Endodermal cell (in vitro differentiated cells): ENCODE data around the gene EHD4. TPM values are rescaled to one million over a fixed set of nuclear protein-coding genes. Genes with fewer than 3 reads are reported as not detected.

Experiments
- DNase-seq: peaks from one replicate; pipeline ENCODE4 v3.0.0-alpha.2; 2017
- H3K27ac ChIP-seq: 2 replicates; pipeline ENCODE4 v1.5.1; 2013; ENCODE audit warnings: mild to moderate bottlenecking, low read depth, low read length, moderate library complexity
- H3K27me3 ChIP-seq: 2 replicates; pipeline ENCODE4 v1.6.1; 2013; ENCODE audit warnings: mild to moderate bottlenecking, low read length, moderate library complexity; ENCODE audit not compliant: insufficient read depth, control insufficient read depth, poor library complexity, severe bottlenecking
- H3K36me3 ChIP-seq: 2 replicates; pipeline ENCODE4 v1.7.0; 2013; ENCODE audit warnings: mild to moderate bottlenecking, low read length, moderate library complexity; ENCODE audit not compliant: control insufficient read depth, insufficient read depth
- H3K4me1 ChIP-seq: one replicate; pipeline ENCODE4 v1.7.0; 2013; ENCODE audit warnings: low read length; ENCODE audit not compliant: control insufficient read depth, insufficient read depth
- H3K4me3 ChIP-seq: 2 replicates; pipeline ENCODE4 v1.5.1; 2013; ENCODE audit warnings: mild to moderate bottlenecking, low read length, moderate library complexity
- H3K9ac ChIP-seq: 2 replicates; pipeline ENCODE4 v1.6.1; 2013; ENCODE audit warnings: mild to moderate bottlenecking, low read length, moderate library complexity; ENCODE audit not compliant: poor library complexity, severe bottlenecking; ENCODE audit errors: extremely low read depth
- H3K9me3 ChIP-seq: 2 replicates; pipeline ENCODE4 v1.6.1; 2013; ENCODE audit warnings: mild to moderate bottlenecking, low read length, moderate library complexity; ENCODE audit not compliant: control insufficient read depth
- H3K27ac Mint-ChIP-seq: 2 replicates; pipeline ENCODE4 v1.8.0; 2020; ENCODE audit warnings: mixed read lengths
- H3K27me3 Mint-ChIP-seq: 2 replicates; pipeline ENCODE4 v1.8.0; 2021; ENCODE audit warnings: mild to moderate bottlenecking, mixed read lengths; ENCODE audit not compliant: insufficient read depth
- H3K36me3 Mint-ChIP-seq: 2 replicates; pipeline ENCODE4 v1.8.0; 2020; ENCODE audit warnings: low read depth, mixed read lengths
- H3K4me1 Mint-ChIP-seq: 2 replicates; pipeline ENCODE4 v1.8.0; 2020; ENCODE audit warnings: mixed read lengths
- H3K4me3 Mint-ChIP-seq: 2 replicates; pipeline ENCODE4 v1.8.0; 2020; ENCODE audit warnings: mild to moderate bottlenecking, moderate library complexity, mixed read lengths
- H3K9me3 Mint-ChIP-seq: 2 replicates; pipeline ENCODE4 v1.8.0; 2020; ENCODE audit warnings: mild to moderate bottlenecking, mixed read lengths
- CTCF ChIP-seq: fragments of 200-600 bp; sonication (generic); conservative IDR thresholded peaks from 2 replicates; pipeline ENCODE4 v1.5.0; 2021; ENCODE audit warnings: antibody characterized with exemption, mild to moderate bottlenecking
- WGBS, 2 experiments: methylation state at CpG; one replicate each; pipeline versions ENCODE4 v1.1.5 to v1.1.7; 2013; ENCODE audit warnings: missing lambda C conversion rate in 2 of 2, mixed read lengths in 1 of 2; ENCODE audit not compliant: insufficient coverage in 1 of 2, insufficient read length in 1 of 2; 5-methylcytosine and 5-hydroxymethylcytosine counted together
- total RNA-seq, 2 donors: library from RNA; stranded (reverse); fragmentation: NEBNext Ultra II Directional in 1 of 2; extraction: Animal tissue kit (Norgen Biotek cat#: 25700) in 1 of 2; gene quantifications; 2 replicates in 1 of 2; 3 replicates in 1 of 2; pipeline ENCODE4 v1.2.1, GENCODE V29; 2021

The EHD4 gene
- total RNA-seq, 2 donors from 2014 or later: 16.9 to 17.3 TPM

- Mint-ChIP-seq H3K4me1 (peaks cover 3% of the 10 kb centered on the region), H3K27ac (no peak overlapping the region), H3K36me3 (peaks cover 2% of the 10 kb centered on the region), H3K4me3 (no peak overlapping the region), H3K27me3 (peaks cover 1% of the 10 kb centered on the region), H3K9me3 (no peaks in the 10 kb centered on the region)
- no peak overlapping the region for H3K4me3 ChIP-seq
- no peak overlapping the region for H3K27ac ChIP-seq
- no peaks in the 10 kb centered on the region for H3K36me3 ChIP-seq
- DNase-seq: no peak
- no peaks in the 10 kb centered on the region for H3K4me1 ChIP-seq
- no peak for TF ChIP-seq CTCF
- no peak overlapping the region for H3K9ac ChIP-seq
- H3K9me3 ChIP-seq: no peaks in the 10 kb centered on the region
- WGBS, 2 experiments: 88 to 94% methylated on average over 8 to 10 of the region's 10 CpGs
- no peaks in the 10 kb centered on the region for H3K27me3 ChIP-seq
Measured at GRCh38 chr15:41853831-41854230, 118.5 kb downstream of the EHD4 start.

- Mint-ChIP-seq H3K9me3 (no peaks in the 10 kb centered on the region), H3K4me1 (peaks cover 3% of the 10 kb centered on the region), H3K27ac (no peak overlapping the region), H3K4me3 (no peak overlapping the region), H3K36me3 (peaks cover 8% of the 10 kb centered on the region), H3K27me3 (peaks cover 1% of the 10 kb centered on the region)
- Histone ChIP-seq H3K27ac (no peak overlapping the region), H3K27me3 (no peaks in the 10 kb centered on the region), H3K4me3 (no peak overlapping the region), H3K4me1 (no peaks in the 10 kb centered on the region), H3K9me3 (no peaks in the 10 kb centered on the region), H3K36me3 (no peaks in the 10 kb centered on the region), H3K9ac (no peak overlapping the region)
- DNase-seq: peak; percentile 71
- no peak for TF ChIP-seq CTCF
- 74 to 85% methylated on average over 3 to 17 of the region's 17 CpGs for WGBS, 2 experiments
Measured at GRCh38 chr15:41852736-41853590, 119.4 kb downstream of the EHD4 start.

- H3K4me3 Mint-ChIP-seq: no peak overlapping the region
- H3K4me3 ChIP-seq: no peak overlapping the region
- no peak overlapping the region for H3K27ac ChIP-seq
- H3K36me3 ChIP-seq: no peaks in the 10 kb centered on the region
- peaks cover 15% of the 10 kb centered on the region for H3K36me3 Mint-ChIP-seq
- no peak for TF ChIP-seq CTCF
- H3K4me1 ChIP-seq: no peaks in the 10 kb centered on the region
- 89% methylated on average over 8 of the region's 8 CpGs; no CpG with 5 or more reads in 1 of the 2 experiments for WGBS, 2 experiments
- H3K4me1 Mint-ChIP-seq: peaks cover 3% of the 10 kb centered on the region
- DNase-seq: no peak
- H3K27ac Mint-ChIP-seq: no peak overlapping the region
- H3K9me3 Mint-ChIP-seq: no peaks in the 10 kb centered on the region
- no peaks in the 10 kb centered on the region for H3K9me3 ChIP-seq
- H3K9ac ChIP-seq: no peak overlapping the region
- H3K27me3 Mint-ChIP-seq: peaks cover 1% of the 10 kb centered on the region
- H3K27me3 ChIP-seq: no peaks in the 10 kb centered on the region
Measured at GRCh38 chr15:41851755-41852370, 120.5 kb downstream of the EHD4 start.
